GM12878 (cell line): ENCODE data around the gene NKX2-8. TPM values are rescaled to one million over a fixed set of nuclear protein-coding genes. Genes with fewer than 3 reads are reported as not detected.

Experiments used
- ATAC-seq: fragments of 200-7000 bp; cut with Tn5 transposase; 3 replicates; pipeline ENCODE4 v1.9.1; 2020; ENCODE audit warnings: mild to moderate bottlenecking, moderate library complexity
- BruUV-seq: library from RNA; stranded (reverse); fragments of 400-500 nt; replicated peaks from 2 replicates; lab custom pipeline; 2021; lab: Mats Ljungman, UMichigan
- CTCF ChIA-PET: fragments of 300-600 bp; sonication (Branson Sonifier 250); formaldehyde crosslinking; extraction: SDS; loops from one replicate; lab custom pipeline; 2021; ENCODE audit warnings: inconsistent platforms; lab: Yijun Ruan, JAX
- POLR2A ChIA-PET: fragments of 350-600 bp; formaldehyde crosslinking; extraction: SDS; loops from one replicate; lab custom pipeline; 2021; ENCODE audit warnings: inconsistent platforms; lab: Charles Lee
- RAD21 ChIA-PET: fragments of 300-600 bp; sonication (Branson Sonifier 250); formaldehyde crosslinking; loops from one replicate; lab custom pipeline; 2023; ENCODE audit warnings: antibody characterized with exemption; ENCODE audit not compliant: unreplicated experiment; lab: Charles Lee
- SMC1A ChIA-PET: fragments of 300-600 bp; sonication (Branson Sonifier 250); formaldehyde crosslinking; loops from one replicate; lab custom pipeline; 2023; ENCODE audit not compliant: unreplicated experiment, uncharacterized antibody; lab: Charles Lee
- DNase-seq: peaks from one replicate; pipeline ENCODE4 v3.0.0-alpha.2; 2011; ENCODE audit warnings: low read depth, low spot score
- FAIRE-seq: peaks from 3 replicates; lab custom pipeline; 2011; peaks lifted over from hg19 to GRCh38; lab: Jason Lieb, UNC
- H2AFZ ChIP-seq: 2 replicates; pipeline ENCODE4 v1.6.0; 2011; ENCODE audit warnings: low read depth, low read length, control low read depth; ENCODE audit not compliant: control insufficient read depth
- H3K27ac ChIP-seq: 2 replicates; pipeline ENCODE4 v1.5.1; 2011; ENCODE audit warnings: control low read depth; ENCODE audit not compliant: control insufficient read depth, insufficient read depth
- H3K27me3 ChIP-seq, 2 experiments: replicated peaks in 1 of 2; 2 replicates each; pipeline versions ENCODE4 v1.6.0 to v1.6.1; 2011; ENCODE audit warnings: low read length in 1 of 2; ENCODE audit not compliant: control insufficient read depth in 2 of 2, insufficient read depth in 2 of 2
- H3K36me3 ChIP-seq, 2 experiments: 2 replicates each; pipeline ENCODE4 v1.5.1; 2011; ENCODE audit warnings: low read length in 1 of 2; ENCODE audit not compliant: control insufficient read depth in 2 of 2, insufficient read depth in 2 of 2
- H3K4me1 ChIP-seq: 2 replicates; pipeline ENCODE4 v1.6.1; 2011; ENCODE audit warnings: mild to moderate bottlenecking, low read length, moderate library complexity, mixed read lengths; ENCODE audit not compliant: control insufficient read depth, insufficient read depth
- H3K4me2 ChIP-seq: 2 replicates; pipeline ENCODE4 v1.6.0; 2011; ENCODE audit warnings: control low read depth; ENCODE audit not compliant: control insufficient read depth, insufficient read depth
- H3K4me3 ChIP-seq: fragments of 200-600 bp; sonication (generic); 2 replicates; pipeline ENCODE4 v1.5.1; 2016
- H3K79me2 ChIP-seq: 2 replicates; pipeline ENCODE4 v1.6.0; 2011; ENCODE audit warnings: low read length; ENCODE audit not compliant: control insufficient read depth, insufficient read depth
- H3K9ac ChIP-seq: 2 replicates; pipeline ENCODE4 v1.8.0; 2011; ENCODE audit warnings: low read length, control low read depth, mixed read lengths; ENCODE audit not compliant: control insufficient read depth, insufficient read depth
- H3K9me3 ChIP-seq: replicated peaks from 3 replicates; pipeline ENCODE4 v1.5.1; 2011; ENCODE audit warnings: mild to moderate bottlenecking, low read length; ENCODE audit not compliant: control insufficient read depth, insufficient read depth
- H4K20me1 ChIP-seq: 2 replicates; pipeline ENCODE4 v1.6.0; 2011; ENCODE audit not compliant: control insufficient read depth, insufficient read depth
- ASH2L ChIP-seq: fragments of 300-600, 200-600 bp; sonication (generic); IDR thresholded peaks from 2 replicates; pipeline ENCODE4 v1.6.1; 2017; ENCODE audit warnings: low read depth, mild to moderate bottlenecking, borderline replicate concordance
- E2F4 ChIP-seq: IDR thresholded peaks from 2 replicates; pipeline ENCODE4 v1.6.1; 2012; ENCODE audit warnings: low read depth, low read length, improper control_type of control experiment
- RAD21 ChIP-seq: IDR thresholded peaks from 2 replicates; pipeline ENCODE4 v1.6.1; 2011; ENCODE audit warnings: mild to moderate bottlenecking, low read depth, low read length, moderate library complexity; ENCODE audit not compliant: insufficient read depth
- RCOR1 ChIP-seq: conservative IDR thresholded peaks from 2 replicates; pipeline ENCODE4 v1.6.1; 2012; ENCODE audit warnings: low read depth, low read length, improper control_type of control experiment
- SMC3 ChIP-seq: IDR thresholded peaks from 2 replicates; pipeline ENCODE4 v1.6.1; 2011; ENCODE audit warnings: low read length, improper control_type of control experiment, borderline replicate concordance
- STAT3 ChIP-seq: IDR thresholded peaks from 2 replicates; pipeline ENCODE4 v1.6.1; 2011; ENCODE audit warnings: low read depth, low read length, improper control_type of control experiment
- WGBS: methylation state at CpG from one replicate; pipeline ENCODE4 v1.1.6; 2016; ENCODE audit warnings: low lambda C conversion rate; ENCODE audit not compliant: insufficient replicate concordance, insufficient coverage; ENCODE audit errors: missing lambda C conversion rate; 5-methylcytosine and 5-hydroxymethylcytosine counted together
- in situ Hi-C: fragments of 300-500 bp; cut with MboI; formaldehyde crosslinking; loops from 9 replicates; pipeline ENCODE4 v1.14.3; 2018; ENCODE audit warnings: mixed read lengths
- intact Hi-C: fragments of 100-400 bp; cut with micrococcal nuclease; formaldehyde crosslinking; loops from one replicate; pipeline ENCODE4 v1.14.2; 2022; ENCODE audit not compliant: unreplicated experiment
- polyA plus RNA-seq, 11 experiments: library from polyadenylated mRNA; depleted of rRNA in 4 of 11; unstranded in 6 of 11; stranded (reverse) in 5 of 11; fragments of >200 nt; fragmentation: Nextera tagmentation in 4 of 11; fragmentation: Illumina TruSeq in 1 of 11; extraction: Ambion mirVana in 4 of 11; extraction: Trizol in 1 of 11; gene quantifications; 1 replicate in 1 of 11; 2 replicates in 10 of 11; pipeline versions ENCODE4 v1.2.1 to v1.2.3, GENCODE V29; 2011 to 2016; ENCODE audit warnings: inconsistent platforms in 2 of 11, missing spikeins in 2 of 11, low read depth in 1 of 11
- total RNA-seq, 4 experiments: library from RNA; depleted of rRNA in 3 of 4; stranded (reverse); fragments of >200 nt in 3 of 4; fragmentation: Illumina TruSeq in 1 of 4; extraction: Trizol in 1 of 4; gene quantifications; 2 replicates each; pipeline versions ENCODE4 v1.2.1 to v1.2.3, GENCODE V29; 2013 to 2021
- TF ChIP-seq, protein P1 (sequence below), 3 experiments: IDR thresholded peaks in 2 of 3; conservative IDR thresholded peaks in 1 of 3; 2 replicates each; pipeline ENCODE4 v1.5.1; 2011; ENCODE audit warnings: low read depth in 3 of 3, low read length in 3 of 3, mild to moderate bottlenecking in 3 of 3, control low read depth in 2 of 3, moderate library complexity in 2 of 3, inconsistent platforms in 1 of 3, mixed read lengths in 1 of 3; ENCODE audit not compliant: control insufficient read depth in 2 of 3, insufficient read depth in 1 of 3; ENCODE audit errors: extremely low read depth in 1 of 3

NKX2-8 gene
- total and polyA plus RNA-seq, 10 of the 15 experiments (the other 5 are each of a cell fraction or from before 2014, with no cell fraction given) = not detected

DNA sequence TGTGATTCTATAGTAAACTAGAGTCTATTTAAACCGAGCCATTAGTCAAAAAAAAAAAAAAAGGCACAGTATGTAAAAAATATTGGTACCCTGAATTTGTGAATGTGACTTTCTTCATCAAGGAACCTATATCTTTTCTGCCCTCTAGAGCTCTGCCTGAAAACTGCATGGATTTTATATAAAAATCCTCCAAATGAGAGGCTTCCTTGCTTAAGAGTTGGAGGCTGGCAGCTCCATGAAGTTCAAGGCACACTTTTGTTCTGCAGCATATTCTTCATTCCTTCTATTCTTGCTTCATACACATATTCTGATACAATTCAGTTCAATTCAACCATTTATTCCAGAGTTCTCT, 23.1 kb upstream of the NKX2-8 start (continued):
- TF ChIP-seq E2F4 (no peak), STAT3 (no peak), RCOR1 (no peak)

DNA sequence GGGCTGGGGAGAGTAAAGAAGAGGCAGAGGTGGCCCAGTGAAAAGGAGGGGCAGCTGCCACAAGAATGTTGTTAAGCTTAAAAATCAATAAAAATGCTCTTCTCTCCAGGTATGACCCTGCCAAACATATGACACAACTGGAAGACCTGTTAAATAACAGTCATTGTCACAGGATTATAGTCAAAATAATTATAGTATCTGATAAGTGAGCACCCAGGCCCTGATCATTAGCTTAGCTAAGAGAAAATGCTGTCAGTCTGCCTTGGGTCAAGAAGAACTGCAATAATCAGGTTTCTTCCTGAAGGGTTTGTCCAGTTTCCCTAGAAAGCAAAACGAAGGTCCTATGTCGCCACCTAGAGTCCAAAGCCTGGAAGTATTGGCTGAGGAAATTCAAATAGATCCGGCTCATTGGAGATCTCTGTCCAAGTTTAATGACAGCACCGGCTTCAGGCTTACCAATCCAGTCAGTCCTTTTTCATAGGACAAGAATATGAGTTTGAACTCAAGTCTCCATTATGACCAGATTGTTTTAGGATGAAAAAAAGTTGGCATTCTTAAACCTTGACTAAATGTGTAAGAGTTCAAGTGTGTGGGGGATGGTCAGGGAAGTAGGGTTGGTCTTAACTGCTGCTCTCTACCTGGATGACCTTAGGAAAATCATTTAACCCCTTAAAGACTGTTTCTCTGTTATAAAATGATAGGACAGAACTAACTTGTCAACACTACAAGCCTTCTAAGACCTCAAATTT, 22.5 kb upstream of the NKX2-8 start:
- RAD21 ChIA-PET = interaction anchor here (0.6 to 1.8 kb wide), 3 partner anchors 50 to 820 kb away, joined by 3 to 7 read pairs (median 3); no protein-coding TSS in a partner anchor
- TF ChIP-seq, protein P1, sequence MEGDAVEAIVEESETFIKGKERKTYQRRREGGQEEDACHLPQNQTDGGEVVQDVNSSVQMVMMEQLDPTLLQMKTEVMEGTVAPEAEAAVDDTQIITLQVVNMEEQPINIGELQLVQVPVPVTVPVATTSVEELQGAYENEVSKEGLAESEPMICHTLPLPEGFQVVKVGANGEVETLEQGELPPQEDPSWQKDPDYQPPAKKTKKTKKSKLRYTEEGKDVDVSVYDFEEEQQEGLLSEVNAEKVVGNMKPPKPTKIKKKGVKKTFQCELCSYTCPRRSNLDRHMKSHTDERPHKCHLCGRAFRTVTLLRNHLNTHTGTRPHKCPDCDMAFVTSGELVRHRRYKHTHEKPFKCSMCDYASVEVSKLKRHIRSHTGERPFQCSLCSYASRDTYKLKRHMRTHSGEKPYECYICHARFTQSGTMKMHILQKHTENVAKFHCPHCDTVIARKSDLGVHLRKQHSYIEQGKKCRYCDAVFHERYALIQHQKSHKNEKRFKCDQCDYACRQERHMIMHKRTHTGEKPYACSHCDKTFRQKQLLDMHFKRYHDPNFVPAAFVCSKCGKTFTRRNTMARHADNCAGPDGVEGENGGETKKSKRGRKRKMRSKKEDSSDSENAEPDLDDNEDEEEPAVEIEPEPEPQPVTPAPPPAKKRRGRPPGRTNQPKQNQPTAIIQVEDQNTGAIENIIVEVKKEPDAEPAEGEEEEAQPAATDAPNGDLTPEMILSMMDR (IDR thresholded peaks at IDR 0.05 in 2 of 3, conservative IDR thresholded peaks at IDR 0.05 in 1 of 3; ENCODE audit: control insufficient read depth in 2 of 3, extremely low read depth in 1 of 3, insufficient read depth in 1 of 3, low read depth in 3 of 3, low read length in 3 of 3) = peak; percentile 80 to 82 (median 80)
- TF ChIP-seq SMC3 (peak; percentile 50; the same call in 1 of the 2 replicates), RAD21 (peak; percentile 86), ASH2L (no peak)
- Histone ChIP-seq H3K36me3 (no peaks in the 10 kb centered on the region), H3K4me2 (no peak overlapping the region), H3K4me3 (no peak overlapping the region), H3K4me1 (no peaks in the 10 kb centered on the region), H3K27me3 (no peaks in the 10 kb centered on the region), H4K20me1 (no peaks in the 10 kb centered on the region), H3K9me3 (no peaks in the 10 kb centered on the region), H3K27ac (no peak overlapping the region), H2AFZ (no peak overlapping the region), H3K9ac (no peak overlapping the region), H3K79me2 (no peaks in the 10 kb centered on the region)
- intact Hi-C loops (loop anchor here (1.0 to 2.0 kb wide), 3 partner anchors 52 to 534 kb away; no protein-coding TSS in a partner anchor), in situ Hi-C loops (loop anchor here (10.0 kb wide), 1 partner anchor 540 kb away; no protein-coding TSS in a partner anchor)
- POLR2A ChIA-PET = interaction anchor here (0.6 kb wide), 1 partner anchor 39 kb away, joined by 4 read pairs; no protein-coding TSS in a partner anchor
- CTCF ChIA-PET = interaction anchor here (0.6 to 4.7 kb wide), 15 partner anchors 8 to 1169 kb away, joined by 3 to 75 read pairs (median 4); no protein-coding TSS in a partner anchor
- SMC1A ChIA-PET = interaction anchor here (0.6 to 1.6 kb wide), 6 partner anchors 9 to 337 kb away, joined by 3 to 5 read pairs (median 4); no protein-coding TSS in a partner anchor
- no TSS peak for BruUV-seq
- 2% methylated on average over 4 of the region's 4 CpGs for WGBS
- ATAC-seq = peak; percentile 82
- no peak for DNase-seq
- peak; percentile 27 for FAIRE-seq
